DND-41 (cell line): Measurements from ENCODE around the gene CCNY.

Experiments used
- CTCF ChIP-seq: IDR thresholded peaks from 2 replicates; pipeline ENCODE4 v1.5.1; 2012; ENCODE audit warnings: borderline replicate concordance, low read length, moderate library complexity, mild to moderate bottlenecking; ENCODE audit not compliant: poor library complexity, severe bottlenecking; ENCODE audit errors: extremely low read depth
- EZH2 ChIP-seq: IDR thresholded peaks from 3 replicates; pipeline ENCODE4 v1.6.1; 2012; ENCODE audit warnings: borderline replicate concordance, low read depth, mild to moderate bottlenecking, moderate library complexity, low read length, inconsistent platforms; ENCODE audit not compliant: severe bottlenecking

GRCh38 chr10:35546824-35547225, 210.5 kb downstream of the CCNY start:
- no peak for TF ChIP-seq CTCF
- TF ChIP-seq EZH2, result no peak
